HCEC 1CT (cell line): Measurements from ENCODE around the gene PRXL2A.
"Not testable (repeated sequence)": the region's sequence is repeated elsewhere in the genome, so short reads cannot be mapped to it uniquely, and the experiment has no call there.

Source experiments
- DNase-seq: peaks from one replicate; pipeline ENCODE4 v3.0.0-alpha.2; 2017

PRXL2A gene

DNA sequence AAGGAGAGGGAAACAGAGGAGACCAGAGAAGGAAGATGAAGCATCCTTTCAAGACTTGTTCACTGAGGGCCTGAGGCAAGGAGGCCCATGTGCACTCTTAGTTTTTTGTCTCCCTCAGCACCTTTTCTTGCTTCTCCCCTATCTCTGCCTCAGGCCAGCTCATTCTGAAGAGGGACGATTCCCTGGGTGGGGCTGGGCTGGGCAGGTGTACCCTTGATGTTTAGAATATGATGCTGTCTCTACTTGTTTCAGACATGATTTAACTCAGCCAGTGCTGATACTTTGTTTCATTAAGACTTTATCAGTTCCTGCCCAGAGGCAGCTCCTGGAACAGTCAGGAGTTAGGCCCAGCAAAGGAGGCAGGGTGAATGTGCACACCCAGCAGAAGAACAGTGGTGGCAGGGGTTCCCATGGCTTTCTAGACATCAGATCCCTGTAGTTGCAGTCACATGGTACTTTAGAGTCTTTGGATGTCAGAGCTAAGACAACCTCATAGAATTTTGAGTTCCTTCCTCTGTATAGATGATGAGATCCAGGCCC, 3.4 kb downstream of the PRXL2A start:
- DNase-seq: no peak

GRCh38 chr10:80412486-80412885, 4.1 kb downstream of the PRXL2A start:
- DNase-seq: no peak

DNA sequence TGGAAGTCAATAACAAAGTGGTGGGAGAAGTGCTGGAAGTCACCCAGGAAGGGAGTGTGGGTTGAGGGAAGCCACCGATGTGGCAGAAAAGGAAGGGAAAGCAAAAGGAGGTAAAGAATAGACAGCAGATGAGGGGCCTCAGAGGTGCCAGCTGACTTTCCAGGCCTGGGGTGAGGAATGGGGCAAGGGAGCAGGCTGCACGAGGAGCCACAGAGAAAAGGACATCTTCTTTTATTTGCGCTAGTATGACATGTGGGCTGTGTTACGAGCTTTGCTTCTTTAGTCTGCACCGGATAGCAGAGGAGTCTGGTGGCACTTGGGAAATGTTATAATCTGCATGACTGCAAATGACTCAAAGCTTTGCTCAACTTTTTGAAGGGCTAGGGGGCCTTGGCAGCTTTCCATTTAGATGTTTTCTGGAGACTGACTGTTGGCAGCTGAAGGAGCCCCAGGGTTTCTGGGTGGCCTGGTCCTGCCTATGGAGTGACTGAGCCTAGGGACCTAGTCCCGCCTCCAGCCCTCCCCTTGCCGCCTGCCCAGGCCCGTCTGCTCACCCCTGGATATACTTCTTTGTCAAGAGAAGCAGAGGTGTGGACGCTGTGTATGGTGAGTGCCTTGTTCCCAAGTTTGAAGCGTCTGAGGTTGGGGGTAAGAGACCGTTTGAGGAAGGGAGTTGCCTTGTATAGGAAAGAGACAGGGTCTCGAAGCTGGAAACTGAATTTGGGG, 5.1 kb downstream of the PRXL2A start:
- no peak for DNase-seq

- DNase-seq: no peak
Observed at GRCh38 chr10:80414142-80414895, 6.0 kb downstream of the PRXL2A start.

- no peak for DNase-seq
Observed at GRCh38 chr10:80415734-80416478, 7.6 kb downstream of the PRXL2A start.

GRCh38 chr10:80416479-80417098, 8.2 kb downstream of the PRXL2A start:
- DNase-seq: no peak

GRCh38 chr10:80417256-80417655, 8.9 kb downstream of the PRXL2A start:
- not testable (repeated sequence) for DNase-seq

GRCh38 chr10:80421050-80421706, 12.8 kb downstream of the PRXL2A start:
- DNase-seq: no peak

GRCh38 chr10:80421707-80422536, 13.6 kb downstream of the PRXL2A start:
- no peak for DNase-seq

GRCh38 chr10:80425901-80426300, 17.6 kb downstream of the PRXL2A start:
- DNase-seq: no peak

- no peak for DNase-seq
Observed at GRCh38 chr10:80427541-80427940, 19.2 kb downstream of the PRXL2A start.

GRCh38 chr10:80429521-80429973, 21.2 kb downstream of the PRXL2A start:
- DNase-seq: no peak

DNA sequence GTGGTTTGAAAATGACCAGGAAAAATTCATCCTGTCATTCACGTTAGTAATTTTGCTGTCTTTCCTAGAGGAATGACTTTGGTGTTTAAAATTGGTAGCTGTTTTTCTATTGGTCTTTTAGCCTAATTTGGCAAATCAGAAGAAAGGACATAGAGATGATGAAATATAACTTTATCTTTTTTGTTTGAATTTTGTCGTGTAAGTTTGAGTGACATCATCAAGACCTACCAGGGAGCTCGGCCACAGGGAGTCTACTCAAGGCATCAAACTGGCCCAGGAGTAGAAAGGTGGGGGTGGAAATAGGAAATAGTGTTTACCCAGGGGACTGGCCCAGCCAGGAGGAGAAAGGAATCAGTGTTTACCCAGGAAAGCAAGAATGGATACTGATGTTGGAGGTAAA, 24.8 kb downstream of the PRXL2A start:
- no peak for DNase-seq

- no peak for DNase-seq
Observed at GRCh38 chr10:80436446-80437098, 28.2 kb downstream of the PRXL2A start.

- DNase-seq: no peak
Observed at GRCh38 chr10:80437227-80437626, 28.9 kb downstream of the PRXL2A start.

DNA sequence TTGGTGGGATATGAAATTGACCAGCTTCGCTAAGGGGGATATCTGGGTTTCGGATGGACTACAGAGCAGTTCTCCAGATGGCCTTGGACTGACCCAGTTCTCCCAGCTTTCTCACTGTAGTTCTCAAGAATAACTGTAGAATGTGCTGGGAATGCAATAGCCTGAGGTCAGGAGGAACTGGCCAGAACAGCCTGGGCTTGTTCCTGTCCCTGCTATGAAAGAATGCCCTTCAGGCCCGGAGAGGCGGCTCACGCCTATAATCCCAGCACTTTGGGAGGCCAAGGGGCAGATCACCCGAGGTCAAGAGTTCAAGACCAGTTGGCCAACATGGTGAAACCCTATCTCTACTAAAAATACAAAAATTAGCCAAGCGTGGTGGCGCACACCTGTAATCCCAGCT, 33.5 kb downstream of the PRXL2A start:
- DNase-seq: no peak

DNA sequence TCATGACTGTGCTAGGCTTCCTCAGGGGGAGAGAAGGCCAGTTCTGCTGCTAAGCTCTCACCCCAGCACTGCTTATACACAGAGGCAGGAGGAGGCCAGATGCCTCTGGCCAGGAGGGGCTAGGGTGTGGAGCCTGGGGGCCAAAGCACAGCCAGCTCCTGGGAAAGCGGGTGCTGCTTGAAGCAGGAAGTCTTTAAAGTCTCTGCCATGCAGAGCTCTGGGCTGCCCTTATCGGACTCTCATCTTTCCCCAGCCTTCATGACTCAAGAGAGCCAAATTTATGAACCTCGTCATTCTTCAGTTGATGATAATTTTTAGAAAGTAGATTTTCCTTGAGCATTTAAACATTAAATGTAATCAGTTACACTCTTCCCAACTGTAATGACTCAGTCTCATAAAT, 34.5 kb downstream of the PRXL2A start:
- no peak for DNase-seq

DNA sequence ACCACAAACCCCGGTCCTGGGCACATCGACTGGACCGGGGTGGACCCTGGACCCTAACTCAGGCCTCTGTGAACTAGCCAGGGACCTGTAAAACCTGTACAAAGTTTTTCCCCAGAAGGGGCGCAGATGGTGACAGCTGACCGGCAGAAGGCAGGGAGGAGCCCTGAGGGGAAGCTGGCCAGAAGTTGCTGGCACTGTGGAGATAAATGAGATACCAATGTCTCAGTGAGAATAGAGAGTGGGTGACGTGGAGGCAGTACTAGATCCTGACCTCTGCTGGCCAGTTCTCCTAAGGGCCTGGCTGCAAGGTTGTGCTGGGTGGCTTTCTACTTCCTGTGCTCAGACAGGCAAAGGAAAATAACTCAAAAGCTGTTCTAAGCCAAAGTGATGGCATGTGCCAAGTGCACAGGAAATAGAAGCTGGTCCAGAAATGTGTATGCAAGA, 35.2 kb downstream of the PRXL2A start:
- no peak for DNase-seq

GRCh38 chr10:80444124-80444523, 35.8 kb downstream of the PRXL2A start:
- no peak for DNase-seq

DNA sequence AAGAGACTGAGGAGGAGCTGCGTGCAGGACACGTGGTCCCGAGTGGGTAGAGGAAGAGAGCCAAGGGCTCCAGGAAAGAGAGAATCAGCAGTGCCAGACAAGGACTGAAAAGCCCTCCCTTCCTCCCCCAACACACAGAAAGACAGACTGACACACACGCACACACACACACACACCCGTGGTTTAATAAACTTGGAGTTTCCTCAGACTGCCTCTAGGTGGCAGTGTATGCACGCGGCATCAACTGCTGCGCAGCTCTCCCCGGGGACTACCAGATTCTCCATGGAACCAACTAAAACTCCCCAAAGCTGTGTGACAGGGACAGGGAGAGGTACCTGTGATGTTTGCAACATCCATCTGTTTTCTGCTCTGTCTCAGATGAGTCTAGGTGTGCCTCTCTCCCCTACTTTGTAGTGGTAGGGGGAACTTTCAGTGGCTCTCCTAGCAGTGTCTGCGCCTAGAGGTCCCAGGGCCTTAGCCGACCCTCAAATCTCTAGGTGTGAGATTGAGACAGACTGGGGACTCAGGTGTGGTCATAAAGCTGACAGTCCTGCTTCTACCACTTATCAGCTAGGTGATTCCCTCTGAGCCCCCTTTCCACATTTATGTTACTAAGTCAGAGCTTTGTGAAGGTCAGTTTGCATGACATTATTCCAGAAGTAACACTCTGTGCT, 36.4 kb downstream of the PRXL2A start:
- DNase-seq: peak; percentile 70
